GM12878 (cell line): Measurements from ENCODE around the gene SCNM1. TPM values are rescaled to one million over a fixed set of nuclear protein-coding genes. Genes with fewer than 3 reads are reported as not detected.

ENCODE experiments used
- ATAC-seq: fragments of 200-7000 bp; cut with Tn5 transposase; 3 replicates; pipeline ENCODE4 v1.9.1; 2020; ENCODE audit warnings: mild to moderate bottlenecking, moderate library complexity
- BruUV-seq: library from RNA; stranded (reverse); fragments of 400-500 nt; replicated peaks from 2 replicates; lab custom pipeline; 2021; lab: Mats Ljungman, UMichigan
- CTCF ChIA-PET: fragments of 300-600 bp; sonication (Branson Sonifier 250); formaldehyde crosslinking; extraction: SDS; loops from one replicate; lab custom pipeline; 2021; ENCODE audit warnings: inconsistent platforms; lab: Yijun Ruan, JAX
- POLR2A ChIA-PET: fragments of 350-600 bp; formaldehyde crosslinking; extraction: SDS; loops from one replicate; lab custom pipeline; 2021; ENCODE audit warnings: inconsistent platforms; lab: Charles Lee
- RAD21 ChIA-PET: fragments of 300-600 bp; sonication (Branson Sonifier 250); formaldehyde crosslinking; loops from one replicate; lab custom pipeline; 2023; ENCODE audit warnings: antibody characterized with exemption; ENCODE audit not compliant: unreplicated experiment; lab: Charles Lee
- SMC1A ChIA-PET: fragments of 300-600 bp; sonication (Branson Sonifier 250); formaldehyde crosslinking; loops from one replicate; lab custom pipeline; 2023; ENCODE audit not compliant: unreplicated experiment, uncharacterized antibody; lab: Charles Lee
- DNase-seq: peaks from one replicate; pipeline ENCODE4 v3.0.0-alpha.2; 2011; ENCODE audit warnings: low read depth, low spot score
- FAIRE-seq: peaks from 3 replicates; lab custom pipeline; 2011; peaks lifted over from hg19 to GRCh38; lab: Jason Lieb, UNC
- H2AFZ ChIP-seq: 2 replicates; pipeline ENCODE4 v1.6.0; 2011; ENCODE audit warnings: low read depth, low read length, control low read depth; ENCODE audit not compliant: control insufficient read depth
- H3K27ac ChIP-seq: 2 replicates; pipeline ENCODE4 v1.5.1; 2011; ENCODE audit warnings: control low read depth; ENCODE audit not compliant: control insufficient read depth, insufficient read depth
- H3K27me3 ChIP-seq, 2 experiments: replicated peaks in 1 of 2; 2 replicates each; pipeline versions ENCODE4 v1.6.0 to v1.6.1; 2011; ENCODE audit warnings: low read length in 1 of 2; ENCODE audit not compliant: control insufficient read depth in 2 of 2, insufficient read depth in 2 of 2
- H3K36me3 ChIP-seq, 2 experiments: 2 replicates each; pipeline ENCODE4 v1.5.1; 2011; ENCODE audit warnings: low read length in 1 of 2; ENCODE audit not compliant: control insufficient read depth in 2 of 2, insufficient read depth in 2 of 2
- H3K4me1 ChIP-seq: 2 replicates; pipeline ENCODE4 v1.6.1; 2011; ENCODE audit warnings: mild to moderate bottlenecking, low read length, moderate library complexity, mixed read lengths; ENCODE audit not compliant: control insufficient read depth, insufficient read depth
- H3K4me2 ChIP-seq: 2 replicates; pipeline ENCODE4 v1.6.0; 2011; ENCODE audit warnings: control low read depth; ENCODE audit not compliant: control insufficient read depth, insufficient read depth
- H3K4me3 ChIP-seq: fragments of 200-600 bp; sonication (generic); 2 replicates; pipeline ENCODE4 v1.5.1; 2016
- H3K79me2 ChIP-seq: 2 replicates; pipeline ENCODE4 v1.6.0; 2011; ENCODE audit warnings: low read length; ENCODE audit not compliant: control insufficient read depth, insufficient read depth
- H3K9ac ChIP-seq: 2 replicates; pipeline ENCODE4 v1.8.0; 2011; ENCODE audit warnings: low read length, control low read depth, mixed read lengths; ENCODE audit not compliant: control insufficient read depth, insufficient read depth
- H3K9me3 ChIP-seq: replicated peaks from 3 replicates; pipeline ENCODE4 v1.5.1; 2011; ENCODE audit warnings: mild to moderate bottlenecking, low read length; ENCODE audit not compliant: control insufficient read depth, insufficient read depth
- H4K20me1 ChIP-seq: 2 replicates; pipeline ENCODE4 v1.6.0; 2011; ENCODE audit not compliant: control insufficient read depth, insufficient read depth
- HDGF ChIP-seq: fragments of 450-650 bp; IDR thresholded peaks from 2 replicates; pipeline ENCODE4 v1.6.1; 2016; ENCODE audit warnings: antibody characterized with exemption
- IKZF2 ChIP-seq, 2 experiments: fragments of 450-650 bp; IDR thresholded peaks; 2 replicates each; pipeline ENCODE4 v1.6.1; 2017; ENCODE audit warnings: mild to moderate bottlenecking in 2 of 2, moderate library complexity in 2 of 2
- NFYA ChIP-seq: IDR thresholded peaks from 2 replicates; pipeline ENCODE4 v1.6.1; 2011; ENCODE audit warnings: low read depth, mild to moderate bottlenecking, low read length, improper control_type of control experiment, borderline replicate concordance
- NRF1 ChIP-seq: conservative IDR thresholded peaks from 2 replicates; pipeline ENCODE4 v1.6.1; 2011; ENCODE audit warnings: mild to moderate bottlenecking, low read depth, low read length, improper control_type of control experiment
- SP1 ChIP-seq: IDR thresholded peaks from one replicate; pipeline ENCODE4 v1.6.1; 2011; ENCODE audit warnings: low read depth, low read length
- TAF1 ChIP-seq: IDR thresholded peaks from 2 replicates; pipeline ENCODE4 v1.6.1; 2011; ENCODE audit warnings: mild to moderate bottlenecking, low read depth, low read length, borderline replicate concordance
- ZZZ3 ChIP-seq: IDR thresholded peaks from 2 replicates; pipeline ENCODE4 v1.6.1; 2011; ENCODE audit warnings: low read depth; ENCODE audit not compliant: control insufficient read depth, insufficient read length
- WGBS: methylation state at CpG from one replicate; pipeline ENCODE4 v1.1.6; 2016; ENCODE audit warnings: low lambda C conversion rate; ENCODE audit not compliant: insufficient replicate concordance, insufficient coverage; ENCODE audit errors: missing lambda C conversion rate; 5-methylcytosine and 5-hydroxymethylcytosine counted together
- in situ Hi-C: fragments of 300-500 bp; cut with MboI; formaldehyde crosslinking; loops from 9 replicates; pipeline ENCODE4 v1.14.3; 2018; ENCODE audit warnings: mixed read lengths
- intact Hi-C: fragments of 100-400 bp; cut with micrococcal nuclease; formaldehyde crosslinking; loops from one replicate; pipeline ENCODE4 v1.14.2; 2022; ENCODE audit not compliant: unreplicated experiment
- polyA plus RNA-seq, 11 experiments: library from polyadenylated mRNA; depleted of rRNA in 4 of 11; unstranded in 6 of 11; stranded (reverse) in 5 of 11; fragments of >200 nt; fragmentation: Nextera tagmentation in 4 of 11; fragmentation: Illumina TruSeq in 1 of 11; extraction: Ambion mirVana in 4 of 11; extraction: Trizol in 1 of 11; gene quantifications; 1 replicate in 1 of 11; 2 replicates in 10 of 11; pipeline versions ENCODE4 v1.2.1 to v1.2.3, GENCODE V29; 2011 to 2016; ENCODE audit warnings: inconsistent platforms in 2 of 11, missing spikeins in 2 of 11, low read depth in 1 of 11
- total RNA-seq, 4 experiments: library from RNA; depleted of rRNA in 3 of 4; stranded (reverse); fragments of >200 nt in 3 of 4; fragmentation: Illumina TruSeq in 1 of 4; extraction: Trizol in 1 of 4; gene quantifications; 2 replicates each; pipeline versions ENCODE4 v1.2.1 to v1.2.3, GENCODE V29; 2013 to 2021
- TF ChIP-seq, protein P1 (sequence below): IDR thresholded peaks from 2 replicates; pipeline ENCODE4 v1.6.1; 2012; ENCODE audit warnings: mild to moderate bottlenecking, low read depth, low read length
- TF ChIP-seq, protein P2 (sequence below): fragments of 450-650 bp; formaldehyde crosslinking; IDR thresholded peaks from 2 replicates; pipeline ENCODE4 v1.4.0; 2022; ENCODE audit warnings: mild to moderate bottlenecking, moderate library complexity
- TF ChIP-seq, protein P3 (sequence below): fragments of 450-650 bp; IDR thresholded peaks from 2 replicates; pipeline ENCODE4 v1.6.1; 2016; ENCODE audit warnings: mild to moderate bottlenecking, moderate library complexity, borderline replicate concordance

The SCNM1 gene
- total and polyA plus RNA-seq, 10 of the 15 experiments (the other 5 are each of a cell fraction or from before 2014, with no cell fraction given) = 25.8 to 207 (median 76.9) TPM

DNA sequence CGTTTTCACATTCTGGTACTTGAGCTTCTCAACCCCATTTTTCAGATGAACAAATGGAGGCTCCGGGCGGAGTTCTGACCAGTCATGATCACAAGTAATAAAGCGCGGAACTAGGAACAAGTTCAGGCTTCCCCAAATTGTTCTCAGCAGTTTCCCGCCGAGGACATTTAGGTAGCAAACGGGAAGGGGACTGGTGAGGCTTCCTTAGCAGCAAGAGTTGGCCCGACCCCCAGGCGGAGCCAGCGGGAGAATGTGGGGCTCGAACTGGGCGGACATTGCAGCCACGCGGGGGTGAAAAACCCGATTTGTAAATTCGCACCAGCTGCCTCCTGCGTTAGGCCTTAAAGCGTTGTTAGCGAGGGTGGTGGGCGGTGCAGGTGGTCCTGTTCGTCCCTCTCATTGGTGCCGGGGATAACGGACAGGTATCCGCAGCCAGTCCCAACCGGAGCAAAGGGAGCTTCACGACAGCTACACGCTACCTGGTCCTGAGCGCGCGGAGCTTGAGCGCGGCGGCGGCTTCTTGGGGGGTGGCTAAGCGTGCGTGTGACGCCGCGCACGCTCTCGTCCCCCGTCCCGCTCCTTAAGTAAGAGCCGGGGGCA, 34.9 kb upstream of the SCNM1 start:
- Histone ChIP-seq H4K20me1 (no peaks in the 10 kb centered on the region), H3K4me3 (peak overlapping the region; percentile 31; the same call in 1 of the 2 replicates), H3K36me3 (no peaks in the 10 kb centered on the region), H3K9me3 (no peaks in the 10 kb centered on the region), H3K79me2 (no peaks in the 10 kb centered on the region), H3K4me1 (peaks cover 8% of the 10 kb centered on the region; the same call in 1 of the 2 replicates), H3K27me3 (no peaks in the 10 kb centered on the region), H2AFZ (peak overlapping the region; percentile 65), H3K27ac (0 out of 2 replicates have a peak overlapping the region, but pooled peaks have one; percentile 15), H3K9ac (no peak overlapping the region; the same call in 1 of the 2 replicates), H3K4me2 (peak overlapping the region; percentile 14)
- FAIRE-seq = no peak
- ChIA-PET RAD21 (interaction anchor here (1.1 kb wide), 1 partner anchor 31 kb away, joined by 3 read pairs; no protein-coding TSS in a partner anchor), CTCF (interaction anchor here (0.9 to 3.3 kb wide), 2 partner anchors 25 to 32 kb away, joined by 3 to 8 read pairs; partner anchors contain the start of gene TNFAIP8L2), POLR2A (no interaction called here), SMC1A (interaction anchor here (0.5 to 1.3 kb wide), 2 partner anchors 59 to 346 kb away, joined by 3 read pairs; partner anchors contain the start of gene VPS72)
- ATAC-seq = peak; percentile 98
- WGBS = 22% methylated on average over 45 of the region's 45 CpGs
- no TSS peak for BruUV-seq
- intact Hi-C loops = no loop called here
- DNase-seq = peak; percentile 39
- in situ Hi-C loops = no loop called here
- TF ChIP-seq, protein P1, sequence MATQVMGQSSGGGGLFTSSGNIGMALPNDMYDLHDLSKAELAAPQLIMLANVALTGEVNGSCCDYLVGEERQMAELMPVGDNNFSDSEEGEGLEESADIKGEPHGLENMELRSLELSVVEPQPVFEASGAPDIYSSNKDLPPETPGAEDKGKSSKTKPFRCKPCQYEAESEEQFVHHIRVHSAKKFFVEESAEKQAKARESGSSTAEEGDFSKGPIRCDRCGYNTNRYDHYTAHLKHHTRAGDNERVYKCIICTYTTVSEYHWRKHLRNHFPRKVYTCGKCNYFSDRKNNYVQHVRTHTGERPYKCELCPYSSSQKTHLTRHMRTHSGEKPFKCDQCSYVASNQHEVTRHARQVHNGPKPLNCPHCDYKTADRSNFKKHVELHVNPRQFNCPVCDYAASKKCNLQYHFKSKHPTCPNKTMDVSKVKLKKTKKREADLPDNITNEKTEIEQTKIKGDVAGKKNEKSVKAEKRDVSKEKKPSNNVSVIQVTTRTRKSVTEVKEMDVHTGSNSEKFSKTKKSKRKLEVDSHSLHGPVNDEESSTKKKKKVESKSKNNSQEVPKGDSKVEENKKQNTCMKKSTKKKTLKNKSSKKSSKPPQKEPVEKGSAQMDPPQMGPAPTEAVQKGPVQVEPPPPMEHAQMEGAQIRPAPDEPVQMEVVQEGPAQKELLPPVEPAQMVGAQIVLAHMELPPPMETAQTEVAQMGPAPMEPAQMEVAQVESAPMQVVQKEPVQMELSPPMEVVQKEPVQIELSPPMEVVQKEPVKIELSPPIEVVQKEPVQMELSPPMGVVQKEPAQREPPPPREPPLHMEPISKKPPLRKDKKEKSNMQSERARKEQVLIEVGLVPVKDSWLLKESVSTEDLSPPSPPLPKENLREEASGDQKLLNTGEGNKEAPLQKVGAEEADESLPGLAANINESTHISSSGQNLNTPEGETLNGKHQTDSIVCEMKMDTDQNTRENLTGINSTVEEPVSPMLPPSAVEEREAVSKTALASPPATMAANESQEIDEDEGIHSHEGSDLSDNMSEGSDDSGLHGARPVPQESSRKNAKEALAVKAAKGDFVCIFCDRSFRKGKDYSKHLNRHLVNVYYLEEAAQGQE = no peak
- TF ChIP-seq TAF1 (no peak), NFYA (no peak), SP1 (peak; percentile 88), HDGF (no peak), ZZZ3 (no peak), NRF1 (no peak), IKZF2 (IDR thresholded peaks at IDR 0.05) (no peak)
- TF ChIP-seq, protein P2, sequence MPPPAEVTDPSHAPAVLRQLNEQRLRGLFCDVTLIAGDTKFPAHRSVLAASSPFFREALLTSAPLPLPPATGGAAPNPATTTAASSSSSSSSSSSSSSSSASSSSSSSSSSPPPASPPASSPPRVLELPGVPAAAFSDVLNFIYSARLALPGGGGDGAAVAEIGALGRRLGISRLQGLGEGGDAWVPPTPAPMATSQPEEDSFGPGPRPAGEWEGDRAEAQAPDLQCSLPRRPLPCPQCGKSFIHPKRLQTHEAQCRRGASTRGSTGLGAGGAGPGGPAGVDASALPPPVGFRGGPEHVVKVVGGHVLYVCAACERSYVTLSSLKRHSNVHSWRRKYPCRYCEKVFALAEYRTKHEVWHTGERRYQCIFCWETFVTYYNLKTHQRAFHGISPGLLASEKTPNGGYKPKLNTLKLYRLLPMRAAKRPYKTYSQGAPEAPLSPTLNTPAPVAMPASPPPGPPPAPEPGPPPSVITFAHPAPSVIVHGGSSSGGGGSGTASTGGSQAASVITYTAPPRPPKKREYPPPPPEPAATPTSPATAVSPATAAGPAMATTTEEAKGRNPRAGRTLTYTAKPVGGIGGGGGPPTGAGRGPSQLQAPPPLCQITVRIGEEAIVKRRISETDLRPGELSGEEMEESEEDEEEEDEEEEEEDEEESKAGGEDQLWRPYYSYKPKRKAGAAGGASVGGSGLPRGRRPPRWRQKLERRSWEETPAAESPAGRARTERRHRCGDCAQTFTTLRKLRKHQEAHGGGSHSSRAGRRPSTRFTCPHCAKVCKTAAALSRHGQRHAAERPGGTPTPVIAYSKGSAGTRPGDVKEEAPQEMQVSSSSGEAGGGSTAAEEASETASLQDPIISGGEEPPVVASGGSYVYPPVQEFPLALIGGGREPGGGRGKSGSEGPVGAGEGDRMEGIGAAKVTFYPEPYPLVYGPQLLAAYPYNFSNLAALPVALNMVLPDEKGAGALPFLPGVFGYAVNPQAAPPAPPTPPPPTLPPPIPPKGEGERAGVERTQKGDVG = no peak
- TF ChIP-seq, protein P3, sequence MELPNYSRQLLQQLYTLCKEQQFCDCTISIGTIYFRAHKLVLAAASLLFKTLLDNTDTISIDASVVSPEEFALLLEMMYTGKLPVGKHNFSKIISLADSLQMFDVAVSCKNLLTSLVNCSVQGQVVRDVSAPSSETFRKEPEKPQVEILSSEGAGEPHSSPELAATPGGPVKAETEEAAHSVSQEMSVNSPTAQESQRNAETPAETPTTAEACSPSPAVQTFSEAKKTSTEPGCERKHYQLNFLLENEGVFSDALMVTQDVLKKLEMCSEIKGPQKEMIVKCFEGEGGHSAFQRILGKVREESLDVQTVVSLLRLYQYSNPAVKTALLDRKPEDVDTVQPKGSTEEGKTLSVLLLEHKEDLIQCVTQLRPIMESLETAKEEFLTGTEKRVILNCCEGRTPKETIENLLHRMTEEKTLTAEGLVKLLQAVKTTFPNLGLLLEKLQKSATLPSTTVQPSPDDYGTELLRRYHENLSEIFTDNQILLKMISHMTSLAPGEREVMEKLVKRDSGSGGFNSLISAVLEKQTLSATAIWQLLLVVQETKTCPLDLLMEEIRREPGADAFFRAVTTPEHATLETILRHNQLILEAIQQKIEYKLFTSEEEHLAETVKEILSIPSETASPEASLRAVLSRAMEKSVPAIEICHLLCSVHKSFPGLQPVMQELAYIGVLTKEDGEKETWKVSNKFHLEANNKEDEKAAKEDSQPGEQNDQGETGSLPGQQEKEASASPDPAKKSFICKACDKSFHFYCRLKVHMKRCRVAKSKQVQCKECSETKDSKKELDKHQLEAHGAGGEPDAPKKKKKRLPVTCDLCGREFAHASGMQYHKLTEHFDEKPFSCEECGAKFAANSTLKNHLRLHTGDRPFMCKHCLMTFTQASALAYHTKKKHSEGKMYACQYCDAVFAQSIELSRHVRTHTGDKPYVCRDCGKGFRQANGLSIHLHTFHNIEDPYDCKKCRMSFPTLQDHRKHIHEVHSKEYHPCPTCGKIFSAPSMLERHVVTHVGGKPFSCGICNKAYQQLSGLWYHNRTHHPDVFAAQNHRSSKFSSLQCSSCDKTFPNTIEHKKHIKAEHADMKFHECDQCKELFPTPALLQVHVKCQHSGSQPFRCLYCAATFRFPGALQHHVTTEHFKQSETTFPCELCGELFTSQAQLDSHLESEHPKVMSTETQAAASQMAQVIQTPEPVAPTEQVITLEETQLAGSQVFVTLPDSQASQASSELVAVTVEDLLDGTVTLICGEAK = no peak
